ENCODE measurements around the gene NTF3. TPM values are rescaled to one million over a fixed set of nuclear protein-coding genes. Genes with fewer than 3 reads are reported as not detected.

NTF3 gene
- polyA plus RNA-seq, 1 of the 3 experiments (the other 2 are of a cell fraction): not detected

- ChIA-PET POLR2A (no interaction called here), CTCF (no interaction called here)
- Histone ChIP-seq H3K27me3 (ENCODE audit: insufficient read depth) (peaks cover 92% of the 10 kb centered on the region), H3K4me1 (ENCODE audit: control insufficient read depth in 1 of 2, insufficient read depth in 2 of 2, low read depth in 1 of 2, low read length in 1 of 2) (no peaks in the 10 kb centered on the region), H3K9me3 (no peaks in the 10 kb centered on the region), H3K9ac (no peak overlapping the region), H3K27ac (ENCODE audit: low read depth in 2 of 2, low read length in 1 of 2) (no peak overlapping the region), H3F3A (replicated peaks; ENCODE audit: insufficient read depth) (no peaks in the 10 kb centered on the region), H4K20me1 (ENCODE audit: insufficient read depth) (no peaks in the 10 kb centered on the region), H2AFZ (ENCODE audit: low read depth) (no peak overlapping the region), H3K9me2 (no peaks in the 10 kb centered on the region), H3K4me2 (no peak overlapping the region), H3K4me3 (ENCODE audit: low read depth in 2 of 2, low read length in 1 of 2) (no peak overlapping the region), H3K36me3 (replicated peaks in 1 of 2; ENCODE audit: control insufficient read depth in 1 of 2, insufficient read depth in 2 of 2, low read length in 1 of 2) (no peaks in the 10 kb centered on the region), H3K79me2 (ENCODE audit: insufficient read depth) (no peaks in the 10 kb centered on the region)
- 5% methylated on average over 4 of the region's 4 CpGs for WGBS (ENCODE audit: low lambda C conversion rate)
- DNase-seq: no peak
- TF ChIP-seq, protein P1, sequence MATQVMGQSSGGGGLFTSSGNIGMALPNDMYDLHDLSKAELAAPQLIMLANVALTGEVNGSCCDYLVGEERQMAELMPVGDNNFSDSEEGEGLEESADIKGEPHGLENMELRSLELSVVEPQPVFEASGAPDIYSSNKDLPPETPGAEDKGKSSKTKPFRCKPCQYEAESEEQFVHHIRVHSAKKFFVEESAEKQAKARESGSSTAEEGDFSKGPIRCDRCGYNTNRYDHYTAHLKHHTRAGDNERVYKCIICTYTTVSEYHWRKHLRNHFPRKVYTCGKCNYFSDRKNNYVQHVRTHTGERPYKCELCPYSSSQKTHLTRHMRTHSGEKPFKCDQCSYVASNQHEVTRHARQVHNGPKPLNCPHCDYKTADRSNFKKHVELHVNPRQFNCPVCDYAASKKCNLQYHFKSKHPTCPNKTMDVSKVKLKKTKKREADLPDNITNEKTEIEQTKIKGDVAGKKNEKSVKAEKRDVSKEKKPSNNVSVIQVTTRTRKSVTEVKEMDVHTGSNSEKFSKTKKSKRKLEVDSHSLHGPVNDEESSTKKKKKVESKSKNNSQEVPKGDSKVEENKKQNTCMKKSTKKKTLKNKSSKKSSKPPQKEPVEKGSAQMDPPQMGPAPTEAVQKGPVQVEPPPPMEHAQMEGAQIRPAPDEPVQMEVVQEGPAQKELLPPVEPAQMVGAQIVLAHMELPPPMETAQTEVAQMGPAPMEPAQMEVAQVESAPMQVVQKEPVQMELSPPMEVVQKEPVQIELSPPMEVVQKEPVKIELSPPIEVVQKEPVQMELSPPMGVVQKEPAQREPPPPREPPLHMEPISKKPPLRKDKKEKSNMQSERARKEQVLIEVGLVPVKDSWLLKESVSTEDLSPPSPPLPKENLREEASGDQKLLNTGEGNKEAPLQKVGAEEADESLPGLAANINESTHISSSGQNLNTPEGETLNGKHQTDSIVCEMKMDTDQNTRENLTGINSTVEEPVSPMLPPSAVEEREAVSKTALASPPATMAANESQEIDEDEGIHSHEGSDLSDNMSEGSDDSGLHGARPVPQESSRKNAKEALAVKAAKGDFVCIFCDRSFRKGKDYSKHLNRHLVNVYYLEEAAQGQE (IDR thresholded peaks at IDR 0.05; ENCODE audit: low read depth, low read length): no peak
- no peak for TF ChIP-seq EZH2phosphoT487 (IDR thresholded peaks at IDR 0.05; ENCODE audit: borderline replicate concordance, low read depth)
- TF ChIP-seq IRF3 (IDR thresholded peaks at IDR 0.05; ENCODE audit: low read depth, low read length): no peak
- no peak for TF ChIP-seq FOXM1 (IDR thresholded peaks at IDR 0.05; ENCODE audit: low read depth)
- no peak for TF ChIP-seq SMC3 (IDR thresholded peaks at IDR 0.05; ENCODE audit: low read depth, low read length)
- TF ChIP-seq USF1 (IDR thresholded peaks at IDR 0.05; ENCODE audit: borderline replicate concordance, low read depth): no peak
- no peak for TF ChIP-seq SIN3A (IDR thresholded peaks at IDR 0.05; ENCODE audit: borderline replicate concordance, low read depth, low read length)
- no peak for TF ChIP-seq TAF1 (IDR thresholded peaks at IDR 0.05; ENCODE audit: borderline replicate concordance, low read depth, low read length)
- no peak for TF ChIP-seq TEAD4 (IDR thresholded peaks at IDR 0.05; ENCODE audit: borderline replicate concordance, insufficient read depth)
- TF ChIP-seq MEF2A (IDR thresholded peaks at IDR 0.05; ENCODE audit: borderline replicate concordance, low read depth): no peak
- no peak for TF ChIP-seq GABPA (IDR thresholded peaks at IDR 0.05; ENCODE audit: low read depth)
Observed at GRCh38 chr12:5492562-5492961, 60.7 kb downstream of the NTF3 start.

- Histone ChIP-seq H3K27me3 (ENCODE audit: insufficient read depth) (peaks cover 92% of the 10 kb centered on the region), H3K9ac (no peak overlapping the region), H3K4me2 (no peak overlapping the region), H3K9me2 (no peaks in the 10 kb centered on the region), H2AFZ (ENCODE audit: low read depth) (no peak overlapping the region), H3K9me3 (no peaks in the 10 kb centered on the region), H3K27ac (ENCODE audit: low read depth in 2 of 2, low read length in 1 of 2) (no peak overlapping the region), H3K4me1 (ENCODE audit: control insufficient read depth in 1 of 2, insufficient read depth in 2 of 2, low read depth in 1 of 2, low read length in 1 of 2) (no peaks in the 10 kb centered on the region), H4K20me1 (ENCODE audit: insufficient read depth) (no peaks in the 10 kb centered on the region), H3K4me3 (ENCODE audit: low read depth in 2 of 2, low read length in 1 of 2) (no peak overlapping the region), H3K36me3 (replicated peaks in 1 of 2; ENCODE audit: control insufficient read depth in 1 of 2, insufficient read depth in 2 of 2, low read length in 1 of 2) (no peaks in the 10 kb centered on the region), H3F3A (replicated peaks; ENCODE audit: insufficient read depth) (no peaks in the 10 kb centered on the region), H3K79me2 (ENCODE audit: insufficient read depth) (no peaks in the 10 kb centered on the region)
- WGBS (ENCODE audit: low lambda C conversion rate): 4% methylated on average over 7 of the region's 7 CpGs
- ChIA-PET CTCF (no interaction called here), POLR2A (no interaction called here)
- no peak for DNase-seq
- TF ChIP-seq RXRA (IDR thresholded peaks at IDR 0.05; ENCODE audit: borderline replicate concordance, low read depth) (no peak), GATA2 (CRISPR knock-in tag; IDR thresholded peaks at IDR 0.05) (no peak), POLR2AphosphoS5 (IDR thresholded peaks at IDR 0.05; ENCODE audit: low read depth, low read length) (no peak), EP300 (IDR thresholded peaks at IDR 0.05; ENCODE audit: borderline replicate concordance in 1 of 2, low read depth in 1 of 2, low read length in 1 of 2) (no peak), TCF12 (IDR thresholded peaks at IDR 0.05) (no peak), EZH2phosphoT487 (IDR thresholded peaks at IDR 0.05; ENCODE audit: borderline replicate concordance, low read depth) (no peak), JUND (IDR thresholded peaks at IDR 0.05) (no peak), SIN3A (IDR thresholded peaks at IDR 0.05; ENCODE audit: borderline replicate concordance, low read depth, low read length) (no peak), FOXM1 (IDR thresholded peaks at IDR 0.05; ENCODE audit: low read depth) (no peak), CHD2 (IDR thresholded peaks at IDR 0.05; ENCODE audit: low read length, partially characterized antibody) (no peak), RFX5 (IDR thresholded peaks at IDR 0.05; ENCODE audit: low read length) (no peak), YY1 (IDR thresholded peaks at IDR 0.05; ENCODE audit: low read depth) (no peak), FOXJ3 (CRISPR knock-in tag; IDR thresholded peaks at IDR 0.05) (no peak)
Observed at GRCh38 chr12:5493018-5493417, 61.1 kb downstream of the NTF3 start.
